GM12891 (cell line): Measurements from ENCODE around the gene KLK3.

Experiments
- PAX5 ChIP-seq: IDR thresholded peaks from 2 replicates; pipeline ENCODE4 v1.6.1; 2011; ENCODE audit warnings: low read length, moderate library complexity, mild to moderate bottlenecking; ENCODE audit not compliant: insufficient read depth, severe bottlenecking
- POLR2A ChIP-seq: IDR thresholded peaks from 2 replicates; pipeline ENCODE4 v1.6.1; 2011; ENCODE audit warnings: low read depth, low read length, control low read depth
- POLR2AphosphoS5 ChIP-seq: IDR thresholded peaks from 2 replicates; pipeline ENCODE4 v1.6.1; 2011; ENCODE audit warnings: low read depth, low read length, control low read depth
- SPI1 ChIP-seq: IDR thresholded peaks from 2 replicates; pipeline ENCODE4 v1.6.1; 2011; ENCODE audit warnings: low read depth, low read length, control low read depth
- TAF1 ChIP-seq: IDR thresholded peaks from 2 replicates; pipeline ENCODE4 v1.6.1; 2011; ENCODE audit warnings: low read depth, low read length, control low read depth

DNA sequence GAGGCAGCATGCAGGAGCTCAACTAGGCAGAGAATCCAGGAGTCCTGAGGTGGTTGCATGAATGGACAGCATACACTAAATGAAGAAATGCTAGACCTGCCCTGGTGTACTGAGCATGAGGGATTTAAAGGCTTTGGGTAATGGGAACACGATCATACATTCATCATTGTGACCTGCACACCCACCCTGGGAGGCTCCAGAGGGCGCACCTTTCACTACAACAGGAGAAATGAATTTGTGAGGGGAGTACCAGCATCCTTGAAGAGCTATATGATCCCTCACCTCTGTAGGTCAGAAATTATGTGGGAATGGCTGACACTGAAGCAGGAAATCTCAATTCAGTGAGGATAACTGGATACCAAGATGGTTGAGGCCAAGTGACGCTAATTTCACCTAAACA lies 27.5 kb downstream of the KLK3 start:
- no peak for TF ChIP-seq POLR2AphosphoS5
- TF ChIP-seq POLR2A = no peak
- TF ChIP-seq PAX5 = no peak
- TF ChIP-seq SPI1 = no peak
- no peak for TF ChIP-seq TAF1
